ENCODE results near the gene GALNT6.

The GALNT6 gene

GRCh38 chr12:51326698-51327439 is 64.3 kb downstream of the GALNT6 start:
- in situ Hi-C loops (cut with MboI; ENCODE audit: low sequenced_read_pairs, unreplicated experiment): no loop called here
- DNase-seq (ENCODE audit: low spot score): peak; percentile 70
- TF ChIP-seq CTCF (IDR thresholded peaks at IDR 0.05; ENCODE audit: borderline replicate concordance, control extremely low read depth, extremely low read depth, insufficient read depth, missing control alignments): no peak

- no peak for TF ChIP-seq CTCF (IDR thresholded peaks at IDR 0.05; ENCODE audit: borderline replicate concordance, control extremely low read depth, extremely low read depth, insufficient read depth, missing control alignments)
- no peak for DNase-seq (ENCODE audit: low spot score)
- in situ Hi-C loops (cut with MboI; ENCODE audit: low sequenced_read_pairs, unreplicated experiment): no loop called here
Observed at GRCh38 chr12:51324953-51325352, 66.3 kb downstream of the GALNT6 start.

- in situ Hi-C loops (cut with MboI; ENCODE audit: low sequenced_read_pairs, unreplicated experiment): no loop called here
- DNase-seq (ENCODE audit: low spot score): peak; percentile 90
- no peak for TF ChIP-seq CTCF (IDR thresholded peaks at IDR 0.05; ENCODE audit: borderline replicate concordance, control extremely low read depth, extremely low read depth, insufficient read depth, missing control alignments)
Observed at GRCh38 chr12:51323966-51324895, 67.0 kb downstream of the GALNT6 start, which contains the start of gene BIN2. BIN2 (minus strand) TSS chr12:51324174; CDS start chr12:51324102, 72 bp downstream.

GRCh38 chr12:51323317-51323960 is 67.8 kb downstream of the GALNT6 start:
- in situ Hi-C loops (cut with MboI; ENCODE audit: low sequenced_read_pairs, unreplicated experiment): no loop called here
- DNase-seq (ENCODE audit: low spot score): no peak
- no peak for TF ChIP-seq CTCF (IDR thresholded peaks at IDR 0.05; ENCODE audit: borderline replicate concordance, control extremely low read depth, extremely low read depth, insufficient read depth, missing control alignments)

GRCh38 chr12:51322452-51322851 is 68.8 kb downstream of the GALNT6 start:
- no peak for TF ChIP-seq CTCF (IDR thresholded peaks at IDR 0.05; ENCODE audit: borderline replicate concordance, control extremely low read depth, extremely low read depth, insufficient read depth, missing control alignments)
- in situ Hi-C loops (cut with MboI; ENCODE audit: low sequenced_read_pairs, unreplicated experiment): no loop called here
- DNase-seq (ENCODE audit: low spot score): peak; percentile 65

- no peak for TF ChIP-seq CTCF (IDR thresholded peaks at IDR 0.05; ENCODE audit: borderline replicate concordance, control extremely low read depth, extremely low read depth, insufficient read depth, missing control alignments)
- no peak for DNase-seq (ENCODE audit: low spot score)
- in situ Hi-C loops (cut with MboI; ENCODE audit: low sequenced_read_pairs, unreplicated experiment): no loop called here
Observed at GRCh38 chr12:51321882-51322281, 69.3 kb downstream of the GALNT6 start.
